Gastrocnemius medialis (tissue), 4 donors: ENCODE results near the gene TMOD3.

ENCODE experiments used
- POLR2A ChIP-seq, 2 donors: fragments of 450-650 bp; IDR thresholded peaks; one replicate each; pipeline ENCODE4 v1.6.1; 2017; ENCODE audit warnings: antibody characterized with exemption in 2 of 2, mild to moderate bottlenecking in 2 of 2, moderate library complexity in 2 of 2
- TF ChIP-seq, protein P1 (sequence below), 5 experiments: fragments of 450-650 bp in 3 of 5; fragments of 200-600 bp in 2 of 5; sonication (generic) in 2 of 5; IDR thresholded peaks in 4 of 5; conservative IDR thresholded peaks in 1 of 5; 1 replicate in 4 of 5; 2 replicates in 1 of 5; pipeline ENCODE4 v1.5.1; 2016 to 2019; ENCODE audit warnings: antibody characterized with exemption in 5 of 5, mild to moderate bottlenecking in 3 of 5, moderate library complexity in 3 of 5

DNA sequence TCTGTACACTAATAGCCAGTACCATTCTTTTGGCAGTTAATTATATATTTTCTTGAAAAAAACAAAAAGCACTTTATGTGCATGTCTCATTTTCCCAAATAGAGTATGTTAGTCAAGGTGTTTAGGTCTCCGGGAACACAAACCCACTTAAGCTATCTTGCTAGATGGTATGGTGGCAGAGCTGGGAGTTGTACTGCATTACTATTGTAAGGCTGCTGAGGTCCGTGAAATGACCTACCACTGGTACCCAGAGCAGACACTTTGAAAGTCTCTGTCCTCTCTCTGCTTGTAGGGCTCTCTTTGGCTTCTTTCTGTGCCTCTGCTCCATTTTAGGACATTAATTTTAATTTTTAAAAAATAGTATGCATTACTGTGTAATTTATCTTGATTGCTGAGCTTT, 8.8 kb downstream of the TMOD3 start:
- no peak for TF ChIP-seq POLR2A (IDR thresholded peaks at IDR 0.05)
- TF ChIP-seq, protein P1, sequence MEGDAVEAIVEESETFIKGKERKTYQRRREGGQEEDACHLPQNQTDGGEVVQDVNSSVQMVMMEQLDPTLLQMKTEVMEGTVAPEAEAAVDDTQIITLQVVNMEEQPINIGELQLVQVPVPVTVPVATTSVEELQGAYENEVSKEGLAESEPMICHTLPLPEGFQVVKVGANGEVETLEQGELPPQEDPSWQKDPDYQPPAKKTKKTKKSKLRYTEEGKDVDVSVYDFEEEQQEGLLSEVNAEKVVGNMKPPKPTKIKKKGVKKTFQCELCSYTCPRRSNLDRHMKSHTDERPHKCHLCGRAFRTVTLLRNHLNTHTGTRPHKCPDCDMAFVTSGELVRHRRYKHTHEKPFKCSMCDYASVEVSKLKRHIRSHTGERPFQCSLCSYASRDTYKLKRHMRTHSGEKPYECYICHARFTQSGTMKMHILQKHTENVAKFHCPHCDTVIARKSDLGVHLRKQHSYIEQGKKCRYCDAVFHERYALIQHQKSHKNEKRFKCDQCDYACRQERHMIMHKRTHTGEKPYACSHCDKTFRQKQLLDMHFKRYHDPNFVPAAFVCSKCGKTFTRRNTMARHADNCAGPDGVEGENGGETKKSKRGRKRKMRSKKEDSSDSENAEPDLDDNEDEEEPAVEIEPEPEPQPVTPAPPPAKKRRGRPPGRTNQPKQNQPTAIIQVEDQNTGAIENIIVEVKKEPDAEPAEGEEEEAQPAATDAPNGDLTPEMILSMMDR (IDR thresholded peaks at IDR 0.05 in 4 of 5, conservative IDR thresholded peaks at IDR 0.05 in 1 of 5): no peak
